Cardiac muscle cell (in vitro differentiated cells and primary cell): Measurements from ENCODE around the gene VMP1. TPM values are rescaled to one million over a fixed set of nuclear protein-coding genes. Genes with fewer than 3 reads are reported as not detected.
"Not testable (repeated sequence)": the region's sequence is repeated elsewhere in the genome, so short reads cannot be mapped to it uniquely, and the experiment has no call there.

Source experiments
- DNase-seq, 2 donors: peaks; one replicate each; pipeline versions ENCODE4 v3.0.0 to v3.0.0-alpha.2; 2010 to 2017; ENCODE audit warnings: low read depth in 1 of 2, low spot score in 1 of 2
- H3K27ac ChIP-seq: fragments of 200-600 bp; sonication (generic); 2 replicates; pipeline ENCODE4 v1.5.1; 2016
- H3K27me3 ChIP-seq: fragments of 200-600 bp; sonication (generic); 2 replicates; pipeline ENCODE4 v1.6.0; 2016; ENCODE audit warnings: control low read depth
- H3K36me3 ChIP-seq: fragments of 200-600 bp; sonication (generic); 2 replicates; pipeline ENCODE4 v1.5.1; 2016; ENCODE audit warnings: control low read depth
- H3K4me1 ChIP-seq: fragments of 200-600 bp; sonication (generic); 2 replicates; pipeline ENCODE4 v1.8.1; 2017; ENCODE audit warnings: low read depth, mild to moderate bottlenecking, mixed run types
- H3K4me3 ChIP-seq: fragments of 200-600 bp; sonication (generic); 2 replicates; pipeline ENCODE4 v1.5.1; 2016; ENCODE audit warnings: mild to moderate bottlenecking
- H3K9me3 ChIP-seq: fragments of 200-600 bp; sonication (generic); 2 replicates; pipeline ENCODE4 v1.5.1; 2017; ENCODE audit warnings: low read depth, mild to moderate bottlenecking, control low read depth
- polyA plus RNA-seq: library from polyadenylated mRNA; unstranded; fragments of >200 nt; fragmentation: Nextera tagmentation; extraction: Ambion mirVana; gene quantifications from 2 replicates; pipeline ENCODE4 v1.2.1, GENCODE V29; 2016
- total RNA-seq: library from RNA; depleted of rRNA; stranded (reverse); fragments of >200 nt; gene quantifications from 2 replicates; pipeline ENCODE4 v1.2.3, GENCODE V29; 2016
- TF ChIP-seq, protein P1 (sequence below): IDR thresholded peaks from 2 replicates; pipeline ENCODE4 v1.5.1; 2012; ENCODE audit warnings: low read depth, mild to moderate bottlenecking, low read length

VMP1 gene
- total and polyA plus RNA-seq, 2 experiments from 2014 or later = 65.0 to 91.3 TPM

DNA sequence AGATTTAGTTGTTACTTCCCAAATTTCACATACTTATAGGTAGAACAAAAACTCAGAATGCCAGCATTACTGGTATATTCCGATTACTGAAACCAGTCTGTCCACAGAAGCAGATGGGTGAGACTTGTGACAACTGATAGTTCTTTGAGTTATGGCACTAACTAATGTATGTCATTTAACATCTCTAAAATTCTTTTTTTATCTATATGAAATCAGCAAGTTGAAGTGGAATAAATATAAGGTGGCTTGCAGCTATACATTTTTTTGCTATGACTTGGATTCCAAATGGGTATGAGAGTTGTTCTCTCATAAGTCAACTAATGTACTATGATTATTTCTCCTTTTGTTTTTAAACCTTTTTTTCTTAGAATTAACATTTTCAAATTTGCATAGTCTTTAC is 69.1 kb downstream of the VMP1 start:
- H3K27ac ChIP-seq = no peak overlapping the region
- TF ChIP-seq, protein P1, sequence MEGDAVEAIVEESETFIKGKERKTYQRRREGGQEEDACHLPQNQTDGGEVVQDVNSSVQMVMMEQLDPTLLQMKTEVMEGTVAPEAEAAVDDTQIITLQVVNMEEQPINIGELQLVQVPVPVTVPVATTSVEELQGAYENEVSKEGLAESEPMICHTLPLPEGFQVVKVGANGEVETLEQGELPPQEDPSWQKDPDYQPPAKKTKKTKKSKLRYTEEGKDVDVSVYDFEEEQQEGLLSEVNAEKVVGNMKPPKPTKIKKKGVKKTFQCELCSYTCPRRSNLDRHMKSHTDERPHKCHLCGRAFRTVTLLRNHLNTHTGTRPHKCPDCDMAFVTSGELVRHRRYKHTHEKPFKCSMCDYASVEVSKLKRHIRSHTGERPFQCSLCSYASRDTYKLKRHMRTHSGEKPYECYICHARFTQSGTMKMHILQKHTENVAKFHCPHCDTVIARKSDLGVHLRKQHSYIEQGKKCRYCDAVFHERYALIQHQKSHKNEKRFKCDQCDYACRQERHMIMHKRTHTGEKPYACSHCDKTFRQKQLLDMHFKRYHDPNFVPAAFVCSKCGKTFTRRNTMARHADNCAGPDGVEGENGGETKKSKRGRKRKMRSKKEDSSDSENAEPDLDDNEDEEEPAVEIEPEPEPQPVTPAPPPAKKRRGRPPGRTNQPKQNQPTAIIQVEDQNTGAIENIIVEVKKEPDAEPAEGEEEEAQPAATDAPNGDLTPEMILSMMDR = no peak
- no peaks in the 10 kb centered on the region for H3K9me3 ChIP-seq
- H3K4me3 ChIP-seq = no peak overlapping the region
- H3K36me3 ChIP-seq = peaks cover 13% of the 10 kb centered on the region
- DNase-seq = no peak
- no peaks in the 10 kb centered on the region for H3K27me3 ChIP-seq
- peaks cover 3% of the 10 kb centered on the region for H3K4me1 ChIP-seq

DNA sequence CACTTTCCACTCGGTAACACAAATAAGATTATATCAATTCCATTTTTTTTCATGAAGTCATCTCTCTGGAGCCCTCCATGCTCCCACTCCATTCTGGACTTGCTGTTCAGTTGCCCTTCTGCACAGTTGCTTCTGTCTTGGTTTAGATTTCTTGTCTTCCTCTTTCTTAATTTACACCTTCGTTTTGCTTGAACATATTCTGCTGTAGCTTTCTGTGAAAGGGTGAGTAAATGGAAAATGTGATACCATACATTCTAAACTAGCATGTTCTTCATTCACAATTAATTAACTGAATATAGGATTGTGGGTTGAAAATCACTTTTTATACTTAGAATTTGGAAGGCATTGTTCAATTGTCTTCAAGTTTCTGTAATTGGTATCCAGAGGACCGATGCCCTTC is 69.6 kb downstream of the VMP1 start:
- no peak overlapping the region for H3K27ac ChIP-seq
- DNase-seq = no peak
- no peaks in the 10 kb centered on the region for H3K9me3 ChIP-seq
- TF ChIP-seq, protein P1 = no peak
- H3K27me3 ChIP-seq = no peaks in the 10 kb centered on the region
- no peak overlapping the region for H3K4me3 ChIP-seq
- H3K36me3 ChIP-seq = peaks cover 13% of the 10 kb centered on the region
- peaks cover 3% of the 10 kb centered on the region for H3K4me1 ChIP-seq

DNA sequence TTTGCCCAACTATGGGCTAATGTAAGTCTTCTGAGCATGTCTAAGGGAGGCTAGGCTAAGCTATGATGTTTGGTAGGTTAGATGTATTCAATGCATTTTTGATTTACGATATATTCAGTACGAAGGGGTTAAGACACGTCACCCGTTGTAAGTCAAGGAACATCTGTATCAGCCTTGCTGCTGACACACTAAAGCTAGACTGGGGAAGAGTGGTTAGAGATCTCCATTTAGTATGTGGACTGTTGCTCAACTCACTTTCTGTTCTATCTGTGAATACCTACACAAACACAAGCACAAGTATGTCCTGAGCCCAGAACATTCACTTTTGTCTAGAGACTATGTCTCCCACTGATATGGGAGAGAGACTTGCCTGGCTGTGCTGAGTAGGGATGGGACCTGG is 71.5 kb downstream of the VMP1 start:
- TF ChIP-seq, protein P1 = no peak
- H3K27ac ChIP-seq = peak overlapping the region; percentile 74
- peaks cover 13% of the 10 kb centered on the region for H3K36me3 ChIP-seq
- H3K9me3 ChIP-seq = no peaks in the 10 kb centered on the region
- no peak overlapping the region for H3K4me3 ChIP-seq
- DNase-seq = no peak
- no peaks in the 10 kb centered on the region for H3K27me3 ChIP-seq
- peaks cover 17% of the 10 kb centered on the region for H3K4me1 ChIP-seq

GRCh38 chr17:59779521-59779920 is 72.1 kb downstream of the VMP1 start:
- no peak overlapping the region for H3K4me3 ChIP-seq
- H3K4me1 ChIP-seq = peaks cover 20% of the 10 kb centered on the region
- peak overlapping the region; percentile 74 for H3K27ac ChIP-seq
- no peaks in the 10 kb centered on the region for H3K9me3 ChIP-seq
- H3K27me3 ChIP-seq = no peaks in the 10 kb centered on the region
- TF ChIP-seq, protein P1 = no peak
- H3K36me3 ChIP-seq = peaks cover 10% of the 10 kb centered on the region
- DNase-seq = no peak

DNA sequence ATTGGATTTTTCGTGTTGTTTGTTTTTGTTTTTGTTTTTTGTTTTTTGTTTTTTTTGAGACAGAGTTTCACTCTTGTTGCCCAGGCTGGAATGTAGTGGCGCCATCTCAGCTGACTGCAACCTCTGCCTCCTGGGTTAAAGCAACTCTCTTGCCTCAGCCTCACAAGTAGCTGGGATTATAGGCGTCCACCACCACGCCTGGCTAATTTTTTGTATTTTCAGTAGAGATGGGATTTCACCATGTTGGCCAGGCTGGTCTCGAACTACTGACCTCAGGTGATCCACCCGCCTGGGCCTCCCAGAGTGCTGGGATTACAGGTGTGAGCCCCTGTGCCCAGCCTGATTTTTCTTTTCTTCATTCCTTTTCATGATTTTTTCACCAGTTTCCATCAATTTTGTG is 73.1 kb downstream of the VMP1 start:
- H3K4me1 ChIP-seq = peaks cover 30% of the 10 kb centered on the region
- DNase-seq, H3K27me3 ChIP-seq, H3K9me3 ChIP-seq, H3K4me3 ChIP-seq, H3K36me3 ChIP-seq, H3K27ac ChIP-seq: not testable (repeated sequence)

- peak in 1 of 2 donors; percentile 67 for DNase-seq
- TF ChIP-seq, protein P1 = no peak
- peak overlapping the region; percentile 98 for H3K27ac ChIP-seq
- no peaks in the 10 kb centered on the region for H3K27me3 ChIP-seq
- H3K9me3 ChIP-seq = no peaks in the 10 kb centered on the region
- H3K36me3 ChIP-seq = no peaks in the 10 kb centered on the region
- H3K4me1 ChIP-seq = peaks cover 57% of the 10 kb centered on the region
- H3K4me3 ChIP-seq = no peak overlapping the region
These were observed 76.0 kb downstream of the VMP1 start for GRCh38 chr17:59783221-59784047.
